ENCODE results near the gene CYTH4. TPM values are rescaled to one million over a fixed set of nuclear protein-coding genes. Genes with fewer than 3 reads are reported as not detected.

CYTH4 gene
- total RNA-seq, 1 experiment from 2014 or later, result 0.15 TPM

GRCh38 chr22:37358917-37359316 lies 76.6 kb downstream of the CYTH4 start:
- DNase-seq (ENCODE audit: low spot score) (no peak), ATAC-seq (no peak)
- H3K36me3 Mint-ChIP-seq, result no peaks in the 10 kb centered on the region
- ChIA-PET POLR2A (interaction anchor here (0.6 kb wide), 1 partner anchor 627 kb away, joined by 7 read pairs; no protein-coding TSS in a partner anchor), CTCF (interaction anchor here (1.7 kb wide), 1 partner anchor 42 kb away, joined by 6 read pairs; no protein-coding TSS in a partner anchor)
- H3K4me1 Mint-ChIP-seq, result no peaks in the 10 kb centered on the region
- H3K4me3 Mint-ChIP-seq, result no peak overlapping the region
- H3K9me3 Mint-ChIP-seq, result no peaks in the 10 kb centered on the region
- TF ChIP-seq E2F4 (CRISPR knock-in tag; IDR thresholded peaks at IDR 0.05; ENCODE audit: borderline replicate concordance, low read depth) (no peak), ZMAT4 (CRISPR knock-in tag; IDR thresholded peaks at IDR 0.05) (no peak), GABPB1 (CRISPR knock-in tag; IDR thresholded peaks at IDR 0.05) (no peak), PREB (CRISPR knock-in tag; IDR thresholded peaks at IDR 0.05; ENCODE audit: borderline replicate concordance) (no peak), TCF7 (CRISPR knock-in tag; IDR thresholded peaks at IDR 0.05; ENCODE audit: low read depth) (no peak), CBFB (CRISPR knock-in tag; IDR thresholded peaks at IDR 0.05; ENCODE audit: low read depth) (no peak), FOXJ3 (CRISPR knock-in tag; IDR thresholded peaks at IDR 0.05; ENCODE audit: borderline replicate concordance) (no peak), AR (CRISPR knock-in tag; IDR thresholded peaks at IDR 0.05) (no peak)
- H3K27ac Mint-ChIP-seq, result no peak overlapping the region
- peaks cover 4% of the 10 kb centered on the region; the same call in 1 of the 2 replicates for H3K27me3 Mint-ChIP-seq (ENCODE audit: low read depth)

GRCh38 chr22:37362621-37363020 lies 80.3 kb downstream of the CYTH4 start:
- ChIA-PET POLR2A (interaction anchor here (0.8 kb wide), 1 partner anchor 36 kb away, joined by 3 read pairs; no protein-coding TSS in a partner anchor), CTCF (no interaction called here)
- Mint-ChIP-seq H3K4me1 (0 out of 2 replicates have a peak, but pooled peaks cover under 1% of the 10 kb centered on the region), H3K4me3 (no peak overlapping the region), H3K27ac (no peak overlapping the region), H3K27me3 (ENCODE audit: low read depth) (peaks cover 4% of the 10 kb centered on the region; the same call in 1 of the 2 replicates), H3K9me3 (no peaks in the 10 kb centered on the region), H3K36me3 (no peaks in the 10 kb centered on the region)
- DNase-seq (ENCODE audit: low spot score), result no peak
- no peak for TF ChIP-seq JAZF1 (CRISPR knock-in tag; IDR thresholded peaks at IDR 0.05)
- ATAC-seq, result no peak

- no peaks in the 10 kb centered on the region for H3K36me3 Mint-ChIP-seq
- POLR2A ChIA-PET, result interaction anchor here (0.8 kb wide), 1 partner anchor 35 kb away, joined by 3 read pairs; no protein-coding TSS in a partner anchor
- no peak overlapping the region for H3K4me3 Mint-ChIP-seq
- CTCF ChIA-PET, result no interaction called here
- no peaks in the 10 kb centered on the region for H3K9me3 Mint-ChIP-seq
- no peaks in the 10 kb centered on the region; the same call in 1 of the 2 replicates for H3K27me3 Mint-ChIP-seq (ENCODE audit: low read depth)
- DNase-seq (ENCODE audit: low spot score) (no peak), ATAC-seq (no peak)
- peaks cover 7% of the 10 kb centered on the region for H3K4me1 Mint-ChIP-seq
- no peak overlapping the region; the same call in 1 of the 2 replicates for H3K27ac Mint-ChIP-seq
- TF ChIP-seq ZNF425 (CRISPR knock-in tag; conservative IDR thresholded peaks at IDR 0.05) (no peak), HMGXB4 (CRISPR knock-in tag; IDR thresholded peaks at IDR 0.05) (no peak), TCF7 (CRISPR knock-in tag; IDR thresholded peaks at IDR 0.05; ENCODE audit: low read depth) (no peak), SOX15 (CRISPR knock-in tag; IDR thresholded peaks at IDR 0.05) (no peak), CDX4 (CRISPR knock-in tag; IDR thresholded peaks at IDR 0.05; ENCODE audit: borderline replicate concordance) (no peak), ZNF263 (CRISPR knock-in tag; IDR thresholded peaks at IDR 0.05; ENCODE audit: low read depth) (no peak)
These were observed 81.1 kb downstream of the CYTH4 start for GRCh38 chr22:37363261-37363992.
